WI38 (cell line): ENCODE data around the gene MEIOB.

Source experiments
- H3K4me3 ChIP-seq: 2 replicates; pipeline ENCODE4 v1.5.1; 2011; ENCODE audit warnings: low read depth, mild to moderate bottlenecking, control low read depth, low read length
- CTCF ChIP-seq: IDR thresholded peaks from 2 replicates; pipeline ENCODE4 v1.5.1; 2012; ENCODE audit warnings: low read depth, mild to moderate bottlenecking, control low read depth, low read length

The MEIOB gene

GRCh38 chr16:1788095-1788707, 83.8 kb downstream of the MEIOB start:
- no peak overlapping the region for H3K4me3 ChIP-seq
- TF ChIP-seq CTCF, result no peak

DNA sequence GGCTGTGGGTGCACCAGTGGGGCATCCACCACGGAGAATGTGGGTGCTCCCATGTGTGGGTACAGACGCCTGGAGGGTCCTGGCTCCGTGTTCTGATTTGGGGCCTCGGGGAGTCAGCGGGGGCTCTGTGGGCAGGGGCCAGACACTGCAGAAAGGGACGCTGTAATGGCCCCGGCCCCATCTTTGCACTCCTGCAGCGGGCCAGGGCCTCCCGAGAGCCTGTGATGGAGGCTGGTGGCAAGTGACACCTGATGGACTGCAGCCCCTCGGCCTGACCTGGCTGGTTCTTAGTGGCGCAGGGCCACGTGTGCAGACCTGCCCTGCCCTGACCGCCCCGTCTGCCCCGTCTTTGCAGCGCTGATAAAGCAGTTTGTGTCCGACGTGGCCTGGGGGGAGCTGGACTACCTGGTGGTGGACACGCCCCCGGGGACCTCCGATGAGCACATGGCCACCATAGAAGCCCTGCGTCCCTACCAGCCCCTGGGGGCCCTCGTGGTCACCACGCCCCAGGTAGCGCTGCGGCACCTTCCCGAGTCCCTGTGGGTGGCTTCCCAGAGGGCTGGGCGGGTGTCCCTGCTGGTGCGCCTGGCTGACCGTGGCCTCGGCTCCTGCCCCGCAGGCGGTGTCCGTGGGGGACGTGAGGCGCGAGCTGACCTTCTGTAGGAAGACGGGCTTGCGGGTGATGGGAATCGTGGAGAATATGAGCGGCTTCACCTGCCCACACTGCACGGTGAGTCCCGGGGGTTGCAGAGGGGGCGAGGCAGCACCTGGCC, 84.5 kb downstream of the MEIOB start:
- no peak for TF ChIP-seq CTCF
- H3K4me3 ChIP-seq, result no peak overlapping the region

- H3K4me3 ChIP-seq, result no peak overlapping the region
- no peak for TF ChIP-seq CTCF
Measured at GRCh38 chr16:1787056-1787321, 85.0 kb downstream of the MEIOB start.

DNA sequence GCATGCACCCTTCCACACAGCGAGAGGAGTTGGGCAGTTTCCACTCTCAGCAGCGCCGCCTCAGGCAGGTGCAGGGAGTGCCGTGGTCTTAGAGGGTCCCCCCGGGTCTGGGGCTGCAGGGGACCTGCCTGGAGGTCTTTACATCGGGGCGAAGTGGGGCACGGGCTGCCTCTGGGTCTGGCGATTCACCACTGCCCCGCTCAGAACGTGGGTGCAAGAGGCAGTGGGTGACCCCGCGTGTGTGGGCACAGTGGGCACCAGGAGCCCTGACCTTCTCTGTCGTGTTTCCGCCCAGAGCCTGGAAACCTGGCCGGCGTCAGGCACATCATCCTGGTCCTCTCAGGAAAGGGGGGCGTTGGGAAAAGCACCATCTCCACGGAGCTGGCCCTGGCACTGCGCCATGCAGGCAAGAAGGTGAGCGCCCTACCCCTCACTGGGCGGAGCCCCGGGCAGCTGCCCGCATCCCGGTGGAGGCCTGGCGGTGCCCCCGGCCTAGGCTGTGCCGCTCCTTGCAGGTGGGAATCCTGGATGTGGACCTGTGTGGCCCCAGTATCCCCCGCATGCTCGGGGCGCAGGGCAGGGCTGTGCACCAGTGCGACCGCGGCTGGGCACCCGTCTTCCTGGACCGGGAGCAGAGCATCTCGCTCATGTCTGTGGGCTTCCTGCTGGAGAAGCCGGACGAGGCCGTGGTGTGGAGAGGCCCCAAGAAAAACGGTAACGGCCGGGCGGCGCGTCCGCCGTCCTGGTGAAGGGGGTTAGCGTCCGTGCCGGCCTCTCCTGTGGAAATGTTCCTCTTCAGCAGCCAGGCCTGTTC, 85.5 kb downstream of the MEIOB start:
- no peak overlapping the region for H3K4me3 ChIP-seq
- no peak for TF ChIP-seq CTCF

GRCh38 chr16:1785846-1786170, 86.2 kb downstream of the MEIOB start:
- TF ChIP-seq CTCF, result no peak
- no peak overlapping the region for H3K4me3 ChIP-seq

DNA sequence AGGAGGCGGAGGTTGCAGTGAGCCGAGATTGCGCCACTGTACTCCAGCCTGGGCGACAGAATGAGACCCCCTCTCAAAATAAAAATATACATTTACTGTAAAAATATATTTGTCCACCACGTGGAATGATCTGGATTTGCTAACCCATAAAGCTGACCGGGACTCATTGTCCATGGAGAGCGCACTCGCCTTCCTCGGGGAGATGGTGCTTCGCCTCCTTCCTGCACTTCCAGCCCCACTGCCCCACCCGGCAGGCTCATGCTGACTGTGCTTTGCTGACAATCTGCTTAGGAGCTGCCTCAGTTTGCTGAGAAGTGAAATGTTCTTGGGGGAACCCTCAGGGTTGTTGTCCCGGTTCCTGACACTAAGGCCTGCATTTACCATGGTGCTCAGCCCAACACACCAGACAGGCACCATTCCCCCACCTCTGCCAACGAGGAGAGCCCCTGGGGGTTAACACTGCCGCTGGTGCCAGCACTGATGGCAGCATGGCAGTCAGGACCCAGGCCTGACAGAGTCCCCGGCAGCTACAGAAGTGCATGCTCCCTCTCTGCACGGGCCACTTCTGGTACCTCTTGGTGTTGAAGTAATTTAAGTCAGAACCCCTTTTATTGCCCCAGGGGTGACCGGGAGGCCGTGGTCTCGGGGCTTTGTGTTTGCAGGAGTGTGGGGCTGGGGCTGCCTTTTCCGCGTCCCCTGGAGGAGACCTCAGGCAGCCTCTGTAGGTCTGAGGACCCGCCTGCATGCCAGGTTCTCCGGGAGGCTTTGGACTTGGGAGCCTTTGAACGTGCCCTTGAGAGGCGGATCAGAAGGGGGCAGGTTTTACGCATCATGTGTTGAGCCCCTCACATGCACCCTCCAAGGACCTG, 86.8 kb downstream of the MEIOB start:
- H3K4me3 ChIP-seq, result no peak overlapping the region
- TF ChIP-seq CTCF, result no peak
